Measurements from ENCODE around the gene TXNDC17.

DNA sequence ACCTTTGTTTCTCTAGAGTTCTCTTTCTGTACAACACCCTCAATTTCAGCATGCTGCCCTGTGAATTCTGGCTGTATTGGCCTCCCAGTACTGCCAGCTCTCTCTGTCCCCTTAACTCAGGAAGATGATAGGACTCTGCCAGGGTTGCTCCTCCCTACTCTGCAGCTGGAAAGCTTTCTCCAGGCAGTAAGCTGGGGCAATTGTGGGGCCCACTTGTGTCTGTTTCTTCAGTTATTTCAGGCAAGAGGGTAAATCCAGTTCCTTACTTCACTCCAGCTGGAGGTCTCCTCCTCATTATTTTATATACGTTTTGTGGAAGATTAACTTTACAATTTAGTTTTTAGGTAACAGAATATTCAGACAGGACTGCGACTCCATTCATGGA, 20.6 kb downstream of the TXNDC17 start:
- TF ChIP-seq SP1 (IDR thresholded peaks at IDR 0.05), result no peak
- no peak for TF ChIP-seq SUZ12 (IDR thresholded peaks at IDR 0.05)
- no peak for TF ChIP-seq ELF4 (IDR thresholded peaks at IDR 0.05)
